ENCODE data around the gene PLGLB2. TPM values are rescaled to one million over a fixed set of nuclear protein-coding genes. Genes with fewer than 3 reads are reported as not detected.
"Not testable (repeated sequence)": the region's sequence is repeated elsewhere in the genome, so short reads cannot be mapped to it uniquely, and the experiment has no call there.

The PLGLB2 gene
- total RNA-seq (2022) = 0.77 and 1.1 TPM in 2 replicates
- percentile 32 among the genes with signal in this experiment for Bru-seq, nascent RNA
- percentile 39 among the genes with signal in this experiment for BruChase-seq, experiment 1, labeled RNA remaining after a 2-hour chase
- BruChase-seq, experiment 2, labeled RNA remaining after a 6-hour chase = percentile 23 among the genes with signal in this experiment
- long read RNA-seq = 0 reads

DNA sequence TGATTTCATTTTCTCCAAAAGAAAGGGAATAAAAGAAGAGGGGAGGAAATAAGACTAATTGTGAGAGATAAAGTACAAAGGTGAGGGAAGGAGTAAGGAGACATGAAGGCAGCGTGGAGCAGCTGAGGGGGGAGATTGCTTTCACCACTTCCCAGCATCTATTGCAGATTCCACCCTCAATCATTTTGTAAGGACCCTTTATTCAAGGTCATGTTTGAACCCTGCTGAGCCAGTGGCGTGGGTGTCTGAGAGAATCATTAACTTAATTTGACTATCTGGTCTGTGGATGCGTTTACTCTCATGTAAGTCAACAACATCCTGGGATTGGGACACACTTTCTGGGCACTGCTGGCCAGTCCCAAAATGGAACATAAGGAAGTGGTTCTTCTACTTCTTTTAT is at the start of gene PLGLB2:
Gene PLGLB2, plus strand, starts transcription at position 297 of the 400 bp plus-strand sequence. Its CDS starts 67 bp downstream, at position 364.
- H3K9me3 Mint-ChIP-seq (ENCODE audit: unreplicated experiment); CTCF ChIA-PET; H3K36me3 ChIP-seq (ENCODE audit: control insufficient read depth, insufficient read depth, low read length); H3K4me3 Mint-ChIP-seq (ENCODE audit: unreplicated experiment); H3K36me3 Mint-ChIP-seq (ENCODE audit: insufficient read depth, unreplicated experiment); H3K27me3 ChIP-seq (replicated peaks; ENCODE audit: control insufficient read depth, insufficient read depth, low read length); H3K4me3 ChIP-seq (ENCODE audit: low read depth, low read length); H3K27me3 Mint-ChIP-seq (ENCODE audit: insufficient read depth, unreplicated experiment); DNase-seq; H3K4me1 Mint-ChIP-seq (ENCODE audit: low read depth, unreplicated experiment); H3K9me3 ChIP-seq; POLR2A ChIA-PET; BruUV-seq (replicated peaks); H3K4me1 ChIP-seq; H3K27ac Mint-ChIP-seq (ENCODE audit: unreplicated experiment); intact Hi-C loops (cut with micrococcal nuclease; ENCODE audit: unreplicated experiment): not testable (repeated sequence)

DNA sequence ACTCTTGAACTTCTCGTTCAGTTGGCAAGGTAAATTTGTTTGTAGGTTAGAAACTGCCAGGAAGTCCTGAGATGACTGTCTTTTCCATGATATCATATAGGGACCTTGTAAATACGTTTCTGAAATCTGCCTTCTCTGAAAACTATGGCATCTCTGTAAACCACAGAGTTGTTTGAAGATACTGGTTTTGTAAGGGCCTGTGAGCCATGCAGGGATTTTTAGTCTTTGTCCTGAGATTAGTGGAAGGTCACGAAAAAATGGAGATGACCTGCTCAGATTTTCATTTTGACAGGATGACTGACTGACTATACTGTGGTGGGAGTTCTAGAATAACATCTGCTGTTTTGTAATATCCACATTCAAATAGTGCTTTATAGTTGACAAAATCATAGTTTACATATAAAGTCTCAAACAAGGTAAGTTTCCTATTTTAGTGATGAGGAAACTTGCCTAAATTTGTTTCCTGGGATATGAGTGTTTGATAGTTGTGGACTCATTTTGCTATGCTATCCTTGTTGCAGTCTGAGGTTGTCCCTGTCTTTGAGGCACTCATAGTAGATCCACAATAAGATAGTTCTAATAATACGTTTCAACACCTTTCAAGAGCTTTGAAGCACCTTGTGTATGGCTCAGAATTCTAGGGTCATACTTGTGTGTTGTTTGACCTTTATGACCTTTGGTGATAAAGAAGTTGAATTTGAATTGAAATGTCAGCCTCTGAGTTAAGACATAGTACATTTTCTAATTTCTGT is 43.1 kb upstream of the PLGLB2 start:
- H3K9me3 Mint-ChIP-seq (ENCODE audit: unreplicated experiment); CTCF ChIA-PET; H3K4me1 ChIP-seq; H3K4me1 Mint-ChIP-seq (ENCODE audit: low read depth, unreplicated experiment); H3K27me3 ChIP-seq (replicated peaks; ENCODE audit: control insufficient read depth, insufficient read depth, low read length); DNase-seq; H3K9me3 ChIP-seq; H3K4me3 ChIP-seq (ENCODE audit: low read depth, low read length); POLR2A ChIA-PET; H3K27me3 Mint-ChIP-seq (ENCODE audit: insufficient read depth, unreplicated experiment); H3K36me3 Mint-ChIP-seq (ENCODE audit: insufficient read depth, unreplicated experiment); H3K36me3 ChIP-seq (ENCODE audit: control insufficient read depth, insufficient read depth, low read length); BruUV-seq (replicated peaks); intact Hi-C loops (cut with micrococcal nuclease; ENCODE audit: unreplicated experiment); H3K27ac Mint-ChIP-seq (ENCODE audit: unreplicated experiment); H3K4me3 Mint-ChIP-seq (ENCODE audit: unreplicated experiment): not testable (repeated sequence)

DNA sequence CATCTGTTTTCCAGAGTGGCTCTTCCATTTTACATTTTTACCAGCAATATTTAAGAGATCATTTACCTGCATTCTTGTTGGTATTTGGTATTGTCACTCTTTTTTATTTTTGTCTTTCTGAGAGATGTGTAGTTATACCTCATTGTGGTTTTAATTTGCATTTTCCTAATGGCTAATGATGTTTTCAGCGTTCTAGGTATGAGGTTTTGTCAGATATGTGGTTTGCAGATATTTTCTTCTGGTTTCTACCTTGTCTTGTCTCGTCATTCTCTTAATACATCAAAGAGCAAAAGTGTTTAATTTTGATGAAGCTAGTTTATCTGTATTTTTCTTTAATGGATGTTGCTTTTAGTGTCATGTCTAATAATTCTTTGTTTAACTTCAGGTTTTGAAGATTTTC is 39.5 kb upstream of the PLGLB2 start:
- intact Hi-C loops (cut with micrococcal nuclease; ENCODE audit: unreplicated experiment); H3K4me3 ChIP-seq (ENCODE audit: low read depth, low read length); H3K4me1 ChIP-seq; H3K9me3 ChIP-seq; DNase-seq; H3K27me3 Mint-ChIP-seq (ENCODE audit: insufficient read depth, unreplicated experiment); H3K36me3 Mint-ChIP-seq (ENCODE audit: insufficient read depth, unreplicated experiment); H3K4me1 Mint-ChIP-seq (ENCODE audit: low read depth, unreplicated experiment); POLR2A ChIA-PET; H3K4me3 Mint-ChIP-seq (ENCODE audit: unreplicated experiment); H3K27me3 ChIP-seq (replicated peaks; ENCODE audit: control insufficient read depth, insufficient read depth, low read length); H3K36me3 ChIP-seq (ENCODE audit: control insufficient read depth, insufficient read depth, low read length); BruUV-seq (replicated peaks); H3K27ac Mint-ChIP-seq (ENCODE audit: unreplicated experiment); CTCF ChIA-PET; H3K9me3 Mint-ChIP-seq (ENCODE audit: unreplicated experiment): not testable (repeated sequence)

- H3K36me3 ChIP-seq (ENCODE audit: control insufficient read depth, insufficient read depth, low read length); H3K36me3 Mint-ChIP-seq (ENCODE audit: insufficient read depth, unreplicated experiment); CTCF ChIA-PET; H3K4me1 ChIP-seq; DNase-seq; H3K9me3 ChIP-seq; H3K27ac Mint-ChIP-seq (ENCODE audit: unreplicated experiment); H3K4me3 ChIP-seq (ENCODE audit: low read depth, low read length); intact Hi-C loops (cut with micrococcal nuclease; ENCODE audit: unreplicated experiment); H3K9me3 Mint-ChIP-seq (ENCODE audit: unreplicated experiment); H3K4me1 Mint-ChIP-seq (ENCODE audit: low read depth, unreplicated experiment); H3K4me3 Mint-ChIP-seq (ENCODE audit: unreplicated experiment); H3K27me3 Mint-ChIP-seq (ENCODE audit: insufficient read depth, unreplicated experiment); H3K27me3 ChIP-seq (replicated peaks; ENCODE audit: control insufficient read depth, insufficient read depth, low read length); POLR2A ChIA-PET; BruUV-seq (replicated peaks): not testable (repeated sequence)
Measured at GRCh38 chr2:87727940-87728599, 19.8 kb upstream of the PLGLB2 start.

- BruUV-seq (replicated peaks); H3K27me3 ChIP-seq (replicated peaks; ENCODE audit: control insufficient read depth, insufficient read depth, low read length); DNase-seq; POLR2A ChIA-PET; H3K9me3 Mint-ChIP-seq (ENCODE audit: unreplicated experiment); H3K4me3 ChIP-seq (ENCODE audit: low read depth, low read length); H3K36me3 Mint-ChIP-seq (ENCODE audit: insufficient read depth, unreplicated experiment); H3K4me1 Mint-ChIP-seq (ENCODE audit: low read depth, unreplicated experiment); intact Hi-C loops (cut with micrococcal nuclease; ENCODE audit: unreplicated experiment); H3K4me1 ChIP-seq; H3K9me3 ChIP-seq; H3K27me3 Mint-ChIP-seq (ENCODE audit: insufficient read depth, unreplicated experiment); CTCF ChIA-PET; H3K36me3 ChIP-seq (ENCODE audit: control insufficient read depth, insufficient read depth, low read length); H3K27ac Mint-ChIP-seq (ENCODE audit: unreplicated experiment); H3K4me3 Mint-ChIP-seq (ENCODE audit: unreplicated experiment): not testable (repeated sequence)
Measured at GRCh38 chr2:87740928-87741327, 7.0 kb upstream of the PLGLB2 start.

DNA sequence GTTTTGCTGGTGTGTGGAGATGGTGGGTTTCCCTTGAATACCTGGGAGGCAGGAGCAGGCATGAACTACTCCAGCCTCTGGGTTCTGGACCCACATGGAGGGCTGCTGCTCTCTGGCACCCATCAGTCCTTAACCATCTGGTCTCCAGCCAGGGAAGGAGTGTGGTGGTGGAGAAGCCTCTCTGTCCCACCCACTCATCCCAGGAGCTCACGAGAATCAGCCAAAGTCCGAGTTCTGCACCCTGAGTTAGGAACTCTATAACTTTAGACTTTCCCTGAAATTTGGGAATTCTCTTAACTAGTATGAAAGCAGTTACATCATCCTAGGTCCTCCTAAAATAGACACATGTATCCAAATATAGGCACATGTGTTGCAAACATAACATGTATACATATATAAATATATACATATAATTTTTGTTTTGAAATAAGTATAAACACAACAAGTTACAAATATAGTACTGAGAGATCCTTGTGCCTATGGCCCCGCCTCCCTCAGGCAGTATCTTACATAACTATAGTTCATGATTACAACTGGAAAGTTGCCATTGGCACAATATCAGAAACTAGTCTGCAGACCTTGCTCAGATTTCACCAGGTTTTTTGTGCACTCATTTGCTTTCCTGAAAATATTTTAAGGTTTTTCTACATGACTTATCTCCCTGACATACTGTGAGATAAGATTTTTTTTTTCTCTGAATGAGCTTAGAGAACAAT is 5.3 kb upstream of the PLGLB2 start:
- H3K27ac Mint-ChIP-seq (ENCODE audit: unreplicated experiment); DNase-seq; H3K27me3 ChIP-seq (replicated peaks; ENCODE audit: control insufficient read depth, insufficient read depth, low read length); intact Hi-C loops (cut with micrococcal nuclease; ENCODE audit: unreplicated experiment); H3K36me3 Mint-ChIP-seq (ENCODE audit: insufficient read depth, unreplicated experiment); H3K36me3 ChIP-seq (ENCODE audit: control insufficient read depth, insufficient read depth, low read length); H3K4me3 ChIP-seq (ENCODE audit: low read depth, low read length); H3K4me3 Mint-ChIP-seq (ENCODE audit: unreplicated experiment); H3K9me3 ChIP-seq; H3K4me1 ChIP-seq; H3K9me3 Mint-ChIP-seq (ENCODE audit: unreplicated experiment); BruUV-seq (replicated peaks); H3K27me3 Mint-ChIP-seq (ENCODE audit: insufficient read depth, unreplicated experiment); H3K4me1 Mint-ChIP-seq (ENCODE audit: low read depth, unreplicated experiment); POLR2A ChIA-PET; CTCF ChIA-PET: not testable (repeated sequence)

All from Caco-2 (cell line).